ENCODE results near the gene TCP11L1. TPM values are rescaled to one million over a fixed set of nuclear protein-coding genes. Genes with fewer than 3 reads are reported as not detected.

TCP11L1 gene
- total RNA-seq, 1 experiment from 2014 or later = 16.8 TPM

GRCh38 chr11:33103836-33104235 lies 64.5 kb downstream of the TCP11L1 start:
- no peak for ATAC-seq
- POLR2A ChIA-PET = interaction anchor here (0.6 kb wide), 1 partner anchor 12 kb away, joined by 3 read pairs; no protein-coding TSS in a partner anchor
- H3K9me3 Mint-ChIP-seq = no peaks in the 10 kb centered on the region

GRCh38 chr11:33109294-33109895 lies 70.0 kb downstream of the TCP11L1 start:
- no peak overlapping the region for H3K4me3 Mint-ChIP-seq
- H3K27ac Mint-ChIP-seq = no peak overlapping the region
- no peak for ATAC-seq
- H3K36me3 Mint-ChIP-seq = peaks cover 25% of the 10 kb centered on the region
- CTCF ChIA-PET = interaction anchor here (1.1 kb wide), 1 partner anchor 44 kb away, joined by 5 read pairs; no protein-coding TSS in a partner anchor
- H3K27me3 Mint-ChIP-seq (ENCODE audit: low read depth) = no peaks in the 10 kb centered on the region
- no peaks in the 10 kb centered on the region for H3K9me3 Mint-ChIP-seq
- H3K4me1 Mint-ChIP-seq = no peaks in the 10 kb centered on the region
- POLR2A ChIA-PET = interaction anchor here (0.5 to 0.8 kb wide), 2 partner anchors 50 to 52 kb away, joined by 3 to 4 read pairs; partner anchors contain the start of gene CSTF3
- no peak for DNase-seq (ENCODE audit: low spot score)
- TF ChIP-seq, protein P1, sequence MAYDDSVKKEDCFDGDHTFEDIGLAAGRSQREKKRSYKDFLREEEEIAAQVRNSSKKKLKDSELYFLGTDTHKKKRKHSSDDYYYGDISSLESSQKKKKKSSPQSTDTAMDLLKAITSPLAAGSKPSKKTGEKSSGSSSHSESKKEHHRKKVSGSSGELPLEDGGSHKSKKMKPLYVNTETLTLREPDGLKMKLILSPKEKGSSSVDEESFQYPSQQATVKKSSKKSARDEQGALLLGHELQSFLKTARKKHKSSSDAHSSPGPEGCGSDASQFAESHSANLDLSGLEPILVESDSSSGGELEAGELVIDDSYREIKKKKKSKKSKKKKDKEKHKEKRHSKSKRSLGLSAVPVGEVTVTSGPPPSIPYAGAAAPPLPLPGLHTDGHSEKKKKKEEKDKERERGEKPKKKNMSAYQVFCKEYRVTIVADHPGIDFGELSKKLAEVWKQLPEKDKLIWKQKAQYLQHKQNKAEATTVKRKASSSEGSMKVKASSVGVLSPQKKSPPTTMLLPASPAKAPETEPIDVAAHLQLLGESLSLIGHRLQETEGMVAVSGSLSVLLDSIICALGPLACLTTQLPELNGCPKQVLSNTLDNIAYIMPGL (CRISPR knock-in tag; IDR thresholded peaks at IDR 0.05) = no peak
- TF ChIP-seq ZNF317 (CRISPR knock-in tag; IDR thresholded peaks at IDR 0.05; ENCODE audit: borderline replicate concordance, low read depth) = no peak
- TF ChIP-seq, protein P2, sequence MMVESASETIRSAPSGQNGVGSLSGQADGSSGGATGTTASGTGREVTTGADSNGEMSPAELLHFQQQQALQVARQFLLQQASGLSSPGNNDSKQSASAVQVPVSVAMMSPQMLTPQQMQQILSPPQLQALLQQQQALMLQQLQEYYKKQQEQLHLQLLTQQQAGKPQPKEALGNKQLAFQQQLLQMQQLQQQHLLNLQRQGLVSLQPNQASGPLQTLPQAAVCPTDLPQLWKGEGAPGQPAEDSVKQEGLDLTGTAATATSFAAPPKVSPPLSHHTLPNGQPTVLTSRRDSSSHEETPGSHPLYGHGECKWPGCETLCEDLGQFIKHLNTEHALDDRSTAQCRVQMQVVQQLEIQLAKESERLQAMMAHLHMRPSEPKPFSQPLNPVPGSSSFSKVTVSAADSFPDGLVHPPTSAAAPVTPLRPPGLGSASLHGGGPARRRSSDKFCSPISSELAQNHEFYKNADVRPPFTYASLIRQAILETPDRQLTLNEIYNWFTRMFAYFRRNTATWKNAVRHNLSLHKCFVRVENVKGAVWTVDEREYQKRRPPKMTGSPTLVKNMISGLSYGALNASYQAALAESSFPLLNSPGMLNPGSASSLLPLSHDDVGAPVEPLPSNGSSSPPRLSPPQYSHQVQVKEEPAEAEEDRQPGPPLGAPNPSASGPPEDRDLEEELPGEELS (CRISPR knock-in tag; IDR thresholded peaks at IDR 0.05) = no peak
- no peak for TF ChIP-seq ATF1 (CRISPR knock-in tag; IDR thresholded peaks at IDR 0.05)
- TF ChIP-seq, protein P3, sequence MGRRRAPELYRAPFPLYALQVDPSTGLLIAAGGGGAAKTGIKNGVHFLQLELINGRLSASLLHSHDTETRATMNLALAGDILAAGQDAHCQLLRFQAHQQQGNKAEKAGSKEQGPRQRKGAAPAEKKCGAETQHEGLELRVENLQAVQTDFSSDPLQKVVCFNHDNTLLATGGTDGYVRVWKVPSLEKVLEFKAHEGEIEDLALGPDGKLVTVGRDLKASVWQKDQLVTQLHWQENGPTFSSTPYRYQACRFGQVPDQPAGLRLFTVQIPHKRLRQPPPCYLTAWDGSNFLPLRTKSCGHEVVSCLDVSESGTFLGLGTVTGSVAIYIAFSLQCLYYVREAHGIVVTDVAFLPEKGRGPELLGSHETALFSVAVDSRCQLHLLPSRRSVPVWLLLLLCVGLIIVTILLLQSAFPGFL (CRISPR knock-in tag; IDR thresholded peaks at IDR 0.05; ENCODE audit: borderline replicate concordance) = no peak

More at GRCh38 chr11:33103836-33104235, 64.5 kb downstream of the TCP11L1 start:
- no peak for TF ChIP-seq TCF7 (CRISPR knock-in tag; IDR thresholded peaks at IDR 0.05; ENCODE audit: low read depth)
- no peak for TF ChIP-seq ZBTB21 (CRISPR knock-in tag; IDR thresholded peaks at IDR 0.05; ENCODE audit: borderline replicate concordance)
- no peak for TF ChIP-seq TEAD1 (CRISPR knock-in tag; IDR thresholded peaks at IDR 0.05)
- no peak for TF ChIP-seq ATF2 (CRISPR knock-in tag; IDR thresholded peaks at IDR 0.05; ENCODE audit: borderline replicate concordance, low read depth)
- no peak for TF ChIP-seq ZBTB43 (CRISPR knock-in tag; IDR thresholded peaks at IDR 0.05)
- no peak for TF ChIP-seq ZNF423 (CRISPR knock-in tag; IDR thresholded peaks at IDR 0.05)
- TF ChIP-seq ZNF281 (CRISPR knock-in tag; IDR thresholded peaks at IDR 0.05) = no peak
- no peak for TF ChIP-seq ELF4 (CRISPR knock-in tag; IDR thresholded peaks at IDR 0.05; ENCODE audit: low read depth)
- no peak for TF ChIP-seq SOX15 (CRISPR knock-in tag; IDR thresholded peaks at IDR 0.05)
- no peak for TF ChIP-seq PRRX2 (CRISPR knock-in tag; IDR thresholded peaks at IDR 0.05)
- no peak for TF ChIP-seq ZNF396 (CRISPR knock-in tag; IDR thresholded peaks at IDR 0.05; ENCODE audit: borderline replicate concordance)
- TF ChIP-seq NFE2L1 (CRISPR knock-in tag; IDR thresholded peaks at IDR 0.05) = no peak
- TF ChIP-seq, protein P4, sequence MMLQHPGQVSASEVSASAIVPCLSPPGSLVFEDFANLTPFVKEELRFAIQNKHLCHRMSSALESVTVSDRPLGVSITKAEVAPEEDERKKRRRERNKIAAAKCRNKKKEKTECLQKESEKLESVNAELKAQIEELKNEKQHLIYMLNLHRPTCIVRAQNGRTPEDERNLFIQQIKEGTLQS (CRISPR knock-in tag; conservative IDR thresholded peaks at IDR 0.05) = no peak
- TF ChIP-seq GRHL2 (CRISPR knock-in tag; IDR thresholded peaks at IDR 0.05; ENCODE audit: insufficient replicate concordance, severe bottlenecking) = no peak
- TF ChIP-seq, protein P5, sequence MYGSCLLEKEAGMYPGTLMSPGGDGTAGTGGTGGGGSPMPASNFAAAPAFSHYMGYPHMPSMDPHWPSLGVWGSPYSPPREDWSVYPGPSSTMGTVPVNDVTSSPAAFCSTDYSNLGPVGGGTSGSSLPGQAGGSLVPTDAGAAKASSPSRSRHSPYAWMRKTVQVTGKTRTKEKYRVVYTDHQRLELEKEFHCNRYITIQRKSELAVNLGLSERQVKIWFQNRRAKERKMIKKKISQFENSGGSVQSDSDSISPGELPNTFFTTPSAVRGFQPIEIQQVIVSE (CRISPR knock-in tag; IDR thresholded peaks at IDR 0.05; ENCODE audit: borderline replicate concordance) = no peak
- TF ChIP-seq ZNF263 (CRISPR knock-in tag; IDR thresholded peaks at IDR 0.05; ENCODE audit: low read depth) = no peak
- CTCF ChIA-PET = interaction anchor here (1.2 kb wide), 1 partner anchor 38 kb away, joined by 3 read pairs; no protein-coding TSS in a partner anchor
- Mint-ChIP-seq H3K27ac (no peak overlapping the region), H3K4me3 (no peak overlapping the region), H3K27me3 (ENCODE audit: low read depth) (no peaks in the 10 kb centered on the region), H3K36me3 (peaks cover 60% of the 10 kb centered on the region), H3K4me1 (no peaks in the 10 kb centered on the region)
- no peak for DNase-seq (ENCODE audit: low spot score)

All from WTC11 (cell line).